B cell (primary cell): ENCODE measurements around the gene ERN2. TPM values are rescaled to one million over a fixed set of nuclear protein-coding genes. Genes with fewer than 3 reads are reported as not detected.

Experiments
- ATAC-seq: fragments of 200-7000 bp; cut with Tn5 transposase; one replicate; pipeline ENCODE4 v1.10.0; 2021; ENCODE audit warnings: low read depth, mild to moderate bottlenecking, moderate number of reproducible peaks, moderate library complexity
- CTCF ChIA-PET: fragments of 350-600 bp; sonication (Branson Sonifier 250); formaldehyde crosslinking; loops from one replicate; lab custom pipeline; 2021; ENCODE audit warnings: antibody characterized with exemption, inconsistent platforms; lab: Charles Lee
- POLR2A ChIA-PET: fragments of 350-600 bp; sonication (Branson Sonifier 250); formaldehyde crosslinking; loops from one replicate; lab custom pipeline; 2021; ENCODE audit warnings: antibody characterized with exemption; lab: Charles Lee
- DNase-seq: peaks from one replicate; pipeline ENCODE4 v3.0.0; 2013
- H2AFZ ChIP-seq: 2 replicates; pipeline ENCODE4 v1.6.1; 2012; ENCODE audit warnings: mild to moderate bottlenecking, low read depth, low read length; ENCODE audit not compliant: insufficient read depth, poor library complexity, severe bottlenecking
- H3K27ac ChIP-seq, 2 donors: 1 replicate in 1 of 2; 2 replicates in 1 of 2; pipeline ENCODE4 v1.5.1; 2012 to 2013; ENCODE audit warnings: low read length in 2 of 2, mild to moderate bottlenecking in 2 of 2, moderate library complexity in 1 of 2
- H3K27me3 ChIP-seq, 4 experiments: fragments of 200-600 bp in 1 of 4; sonication (generic) in 1 of 4; replicated peaks in 1 of 4; 1 replicate in 2 of 4; 2 replicates in 2 of 4; pipeline versions ENCODE4 v1.6.1 to v1.7.0; 2013 to 2016; ENCODE audit warnings: low read length in 3 of 4, mild to moderate bottlenecking in 2 of 4, mixed read lengths in 1 of 4, moderate library complexity in 1 of 4; ENCODE audit not compliant: insufficient read depth in 4 of 4, control insufficient read depth in 3 of 4; ENCODE audit errors: control extremely low read depth in 1 of 4
- H3K36me3 ChIP-seq, 2 experiments: replicated peaks in 1 of 2; 1 replicate in 1 of 2; 2 replicates in 1 of 2; pipeline versions ENCODE4 v1.6.1 to v1.7.1; 2013; ENCODE audit warnings: low read length in 1 of 2; ENCODE audit not compliant: insufficient read depth in 2 of 2, control insufficient read depth in 1 of 2; ENCODE audit errors: control extremely low read depth in 1 of 2, extremely low read depth in 1 of 2
- H3K4me1 ChIP-seq, 2 donors: fragments of 200-600 bp in 1 of 2; sonication (generic) in 1 of 2; 1 replicate in 1 of 2; 2 replicates in 1 of 2; pipeline versions ENCODE4 v1.5.1 to v1.6.1; 2013 to 2017; ENCODE audit warnings: low read length in 2 of 2; ENCODE audit not compliant: control insufficient read depth in 2 of 2, insufficient read depth in 2 of 2
- H3K4me2 ChIP-seq: replicated peaks from 2 replicates; pipeline ENCODE3; 2012; ENCODE audit warnings: mild to moderate bottlenecking, low read depth, low read length; ENCODE audit not compliant: poor library complexity, severe bottlenecking
- H3K4me3 ChIP-seq, 5 experiments: fragments of 200-600 bp in 1 of 5; sonication (generic) in 1 of 5; 1 replicate in 3 of 5; 2 replicates in 2 of 5; pipeline versions ENCODE4 v1.5.1 to v1.7.0; 2011 to 2016; ENCODE audit warnings: low read length in 4 of 5, mild to moderate bottlenecking in 4 of 5, low read depth in 2 of 5, control low read depth in 1 of 5, moderate library complexity in 1 of 5; ENCODE audit not compliant: insufficient read depth in 1 of 5; ENCODE audit errors: control extremely low read depth in 1 of 5, extremely low read depth in 1 of 5
- H3K79me2 ChIP-seq: fragments of 200-600 bp; sonication (generic); one replicate; pipeline ENCODE4 v1.6.0; 2016; ENCODE audit warnings: low read length; ENCODE audit not compliant: control insufficient read depth, insufficient read depth
- H3K9ac ChIP-seq: fragments of 200-600 bp; sonication (generic); 2 replicates; pipeline ENCODE4 v1.6.1; 2017; ENCODE audit warnings: mild to moderate bottlenecking, low read length, moderate library complexity
- H3K9me3 ChIP-seq, 3 donors: one replicate each; pipeline versions ENCODE4 v1.6.1 to v1.7.1; 2013; ENCODE audit warnings: low read length in 2 of 3; ENCODE audit not compliant: control insufficient read depth in 2 of 3, insufficient read depth in 1 of 3; ENCODE audit errors: control extremely low read depth in 1 of 3
- H4K20me1 ChIP-seq: 2 replicates; pipeline ENCODE4 v1.6.0; 2012; ENCODE audit warnings: mild to moderate bottlenecking, low read length; ENCODE audit not compliant: insufficient read depth, control insufficient read depth, poor library complexity, severe bottlenecking
- H3K27ac Mint-ChIP-seq: one replicate; pipeline ENCODE4 v1.8.0; 2021; ENCODE audit warnings: mixed read lengths
- H3K27me3 Mint-ChIP-seq: one replicate; pipeline ENCODE4 v1.8.0; 2021; ENCODE audit warnings: mixed read lengths
- H3K4me1 Mint-ChIP-seq: one replicate; pipeline ENCODE4 v1.8.0; 2021; ENCODE audit warnings: mixed read lengths
- H3K4me3 Mint-ChIP-seq: one replicate; pipeline ENCODE4 v1.8.0; 2021; ENCODE audit warnings: mixed read lengths
- H3K9me3 Mint-ChIP-seq: one replicate; pipeline ENCODE4 v1.8.0; 2022; ENCODE audit warnings: mixed read lengths; ENCODE audit not compliant: insufficient read depth
- CTCF ChIP-seq: fragments of 200-600 bp; IDR thresholded peaks from one replicate; pipeline ENCODE4 v1.8.0; 2022; ENCODE audit warnings: antibody characterized with exemption, mild to moderate bottlenecking
- EZH2 ChIP-seq: IDR thresholded peaks from 2 replicates; pipeline ENCODE4 v1.6.1; 2012; ENCODE audit warnings: borderline replicate concordance, low read depth, mild to moderate bottlenecking, moderate library complexity, low read length; ENCODE audit not compliant: insufficient read depth, poor library complexity, severe bottlenecking
- WGBS: methylation state at CpG from one replicate; pipeline ENCODE4 v1.1.5; 2013; ENCODE audit warnings: missing lambda C conversion rate; ENCODE audit not compliant: insufficient coverage; 5-methylcytosine and 5-hydroxymethylcytosine counted together
- intact Hi-C: fragments of 100-400 bp; cut with micrococcal nuclease; formaldehyde crosslinking; loops from one replicate; pipeline ENCODE4 v1.10.0; 2022
- polyA plus RNA-seq: library from polyadenylated mRNA; depleted of rRNA; stranded (reverse); fragments of >200 nt; gene quantifications from 2 replicates; pipeline ENCODE4 v1.2.3, GENCODE V29; 2012
- total RNA-seq, 2 donors: library from RNA; stranded (reverse); fragments of 120-200 nt in 1 of 2; gene quantifications; 1 replicate in 1 of 2; 2 replicates in 1 of 2; pipeline versions ENCODE4 v1.2.3 to v1.2.4, GENCODE V29; 2013 to 2022

Gene ERN2
- total and polyA plus RNA-seq, 2 donors (not counting 1 experiment from before 2014, with no cell fraction given), result not detected

- peaks cover 3% of the 10 kb centered on the region for H3K9me3 Mint-ChIP-seq
- ATAC-seq, result no peak
Measured at GRCh38 chr16:23748630-23749029, 35.6 kb upstream of the ERN2 start.

GRCh38 chr16:23745263-23745662 is 32.2 kb upstream of the ERN2 start:
- ChIA-PET CTCF (interaction anchor here (0.6 kb wide), 1 partner anchor 265 kb away, joined by 3 read pairs; no protein-coding TSS in a partner anchor), POLR2A (no interaction called here)
- no peaks in the 10 kb centered on the region for H3K4me1 Mint-ChIP-seq
- peaks cover 46% of the 10 kb centered on the region for H3K27me3 Mint-ChIP-seq
- no peak overlapping the region for H3K4me3 Mint-ChIP-seq
- peaks cover 0 to 3% (median 2%) of the 10 kb centered on the region in 3 donors for H3K9me3 ChIP-seq
- H3K4me2 ChIP-seq, result no peak overlapping the region
- WGBS, result 80% methylated on average over 2 of the region's 4 CpGs
- no peak overlapping the region for H3K27ac Mint-ChIP-seq
- H4K20me1 ChIP-seq, result no peaks in the 10 kb centered on the region
- no peaks in the 10 kb centered on the region for H3K79me2 ChIP-seq
- intact Hi-C loops, result no loop called here
- H3K36me3 ChIP-seq, result no peaks in the 10 kb centered on the region
- DNase-seq (no peak), ATAC-seq (no peak)
- TF ChIP-seq EZH2 (no peak), CTCF (no peak)
- no peak overlapping the region for H3K9ac ChIP-seq
- no peak overlapping the region for H3K4me3 ChIP-seq
- H3K4me1 ChIP-seq, result no peaks in the 10 kb centered on the region
- no peak overlapping the region for H2AFZ ChIP-seq
- no peak overlapping the region for H3K27ac ChIP-seq
- H3K9me3 Mint-ChIP-seq, result peaks cover 3% of the 10 kb centered on the region
- H3K27me3 ChIP-seq, result peaks cover 0 to 9% (median 6%) of the 10 kb centered on the region in 4 experiments

More at GRCh38 chr16:23748630-23749029, 35.6 kb upstream of the ERN2 start:
- Mint-ChIP-seq H3K27me3 (peaks cover 43% of the 10 kb centered on the region), H3K4me1 (no peaks in the 10 kb centered on the region), H3K27ac (no peak overlapping the region), H3K4me3 (no peak overlapping the region)
- TF ChIP-seq EZH2, result no peak
- no peak for TF ChIP-seq CTCF
- Histone ChIP-seq H3K4me3 (no peak overlapping the region), H3K79me2 (no peaks in the 10 kb centered on the region), H3K4me2 (no peak overlapping the region), H2AFZ (no peak overlapping the region), H3K9me3 (peaks cover 0 to 3% (median 2%) of the 10 kb centered on the region in 3 donors), H3K27ac (no peak overlapping the region), H4K20me1 (no peaks in the 10 kb centered on the region), H3K27me3 (peaks cover 0 to 14% (median 6%) of the 10 kb centered on the region in 4 experiments), H3K4me1 (no peaks in the 10 kb centered on the region), H3K9ac (no peak overlapping the region), H3K36me3 (no peaks in the 10 kb centered on the region)
- WGBS, result no CpG with 5 or more reads among the region's 1 CpG
- ChIA-PET CTCF (no interaction called here), POLR2A (no interaction called here)
- intact Hi-C loops, result no loop called here
- DNase-seq, result no peak
